BJ (cell line): Measurements from ENCODE around the gene BORCS6. TPM values are rescaled to one million over a fixed set of nuclear protein-coding genes. Genes with fewer than 3 reads are reported as not detected.

Experiments used
- CTCF ChIA-PET: fragments of 350-600 bp; formaldehyde crosslinking; extraction: SDS; loops from one replicate; lab custom pipeline; 2021; ENCODE audit warnings: antibody characterized with exemption, inconsistent platforms; lab: Yijun Ruan, JAX
- POLR2A ChIA-PET: fragments of 300-600 bp; sonication (Branson Sonifier 250); formaldehyde crosslinking; extraction: SDS; loops from one replicate; lab custom pipeline; 2021; ENCODE audit warnings: antibody characterized with exemption; lab: Charles Lee
- DNase-seq: peaks from one replicate; pipeline ENCODE4 v3.0.0-alpha.2; 2011; ENCODE audit warnings: low read depth
- H3K27me3 ChIP-seq: 2 replicates; pipeline ENCODE4 v1.6.0; 2011; ENCODE audit warnings: low read length; ENCODE audit not compliant: control insufficient read depth, insufficient read depth
- H3K36me3 ChIP-seq: 2 replicates; pipeline ENCODE4 v1.5.1; 2011; ENCODE audit warnings: low read length; ENCODE audit not compliant: control insufficient read depth, insufficient read depth
- H3K4me3 ChIP-seq: 2 replicates; pipeline ENCODE4 v1.5.1; 2011; ENCODE audit warnings: low read depth, mild to moderate bottlenecking, control low read depth, low read length
- polyA plus RNA-seq: library from polyadenylated mRNA; depleted of rRNA; stranded (reverse); fragments of >200 nt; gene quantifications from 2 replicates; pipeline ENCODE4 v1.2.3, GENCODE V29; 2011
- TF ChIP-seq, protein P1 (sequence below): IDR thresholded peaks from 2 replicates; pipeline ENCODE4 v1.5.1; 2011; ENCODE audit warnings: low read depth, mild to moderate bottlenecking, control low read depth, inconsistent platforms, low read length, moderate library complexity; ENCODE audit not compliant: insufficient read depth

The BORCS6 gene
- polyA plus RNA-seq, 1 experiment = 4.5 TPM

DNA sequence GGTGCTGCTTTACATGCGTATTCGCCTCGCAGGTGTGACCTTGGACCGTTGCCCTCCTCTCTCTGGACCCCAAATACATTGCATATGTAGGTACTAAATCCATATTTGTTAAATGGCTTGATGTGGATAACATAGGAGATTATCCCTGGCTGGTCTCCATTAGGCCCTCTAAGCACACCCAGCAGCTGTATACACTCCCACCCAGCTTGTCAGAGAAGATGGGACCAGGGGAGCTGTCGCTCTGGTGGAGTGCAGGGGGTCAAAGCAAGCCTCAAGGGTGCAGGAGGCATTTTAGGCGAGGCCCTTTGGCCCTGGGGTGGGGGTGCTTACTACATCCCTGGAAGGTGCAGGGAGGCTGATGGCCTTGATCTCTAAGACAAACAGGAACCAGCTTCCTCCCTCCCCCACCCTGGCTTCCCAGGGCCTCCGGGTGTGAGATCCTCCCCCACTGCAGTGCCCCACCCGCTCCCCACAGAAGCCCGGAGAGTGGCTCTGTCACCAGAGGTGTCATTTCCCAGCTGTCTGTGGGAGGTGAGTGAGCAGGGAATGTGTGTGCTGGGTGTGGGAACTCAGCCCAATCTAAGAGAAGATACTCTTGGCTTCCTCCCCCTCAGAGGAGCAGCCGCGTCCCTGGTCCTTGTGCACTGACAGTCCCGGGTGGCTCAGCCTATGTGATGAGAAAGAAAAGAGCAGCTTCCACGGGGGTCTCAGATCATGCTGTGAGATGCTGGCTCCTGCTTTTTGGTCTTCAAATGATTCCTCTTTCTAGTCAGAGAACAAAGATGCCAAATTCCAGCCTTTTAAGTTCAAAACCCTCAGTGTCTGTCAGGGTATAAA, 25.8 kb downstream of the BORCS6 start:
- Histone ChIP-seq H3K4me3 (no peak overlapping the region), H3K36me3 (peaks cover 11% of the 10 kb centered on the region), H3K27me3 (no peaks in the 10 kb centered on the region)
- TF ChIP-seq, protein P1, sequence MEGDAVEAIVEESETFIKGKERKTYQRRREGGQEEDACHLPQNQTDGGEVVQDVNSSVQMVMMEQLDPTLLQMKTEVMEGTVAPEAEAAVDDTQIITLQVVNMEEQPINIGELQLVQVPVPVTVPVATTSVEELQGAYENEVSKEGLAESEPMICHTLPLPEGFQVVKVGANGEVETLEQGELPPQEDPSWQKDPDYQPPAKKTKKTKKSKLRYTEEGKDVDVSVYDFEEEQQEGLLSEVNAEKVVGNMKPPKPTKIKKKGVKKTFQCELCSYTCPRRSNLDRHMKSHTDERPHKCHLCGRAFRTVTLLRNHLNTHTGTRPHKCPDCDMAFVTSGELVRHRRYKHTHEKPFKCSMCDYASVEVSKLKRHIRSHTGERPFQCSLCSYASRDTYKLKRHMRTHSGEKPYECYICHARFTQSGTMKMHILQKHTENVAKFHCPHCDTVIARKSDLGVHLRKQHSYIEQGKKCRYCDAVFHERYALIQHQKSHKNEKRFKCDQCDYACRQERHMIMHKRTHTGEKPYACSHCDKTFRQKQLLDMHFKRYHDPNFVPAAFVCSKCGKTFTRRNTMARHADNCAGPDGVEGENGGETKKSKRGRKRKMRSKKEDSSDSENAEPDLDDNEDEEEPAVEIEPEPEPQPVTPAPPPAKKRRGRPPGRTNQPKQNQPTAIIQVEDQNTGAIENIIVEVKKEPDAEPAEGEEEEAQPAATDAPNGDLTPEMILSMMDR = no peak
- no peak for DNase-seq
- CTCF ChIA-PET = interaction anchor here (0.7 to 1.1 kb wide), 4 partner anchors 10 to 45 kb away, joined by 3 to 6 read pairs (median 3); partner anchors contain the start of genes ALOXE3 and TMEM107
- POLR2A ChIA-PET = interaction anchor here (0.7 kb wide), 1 partner anchor 9 kb away, joined by 10 read pairs; no protein-coding TSS in a partner anchor

DNA sequence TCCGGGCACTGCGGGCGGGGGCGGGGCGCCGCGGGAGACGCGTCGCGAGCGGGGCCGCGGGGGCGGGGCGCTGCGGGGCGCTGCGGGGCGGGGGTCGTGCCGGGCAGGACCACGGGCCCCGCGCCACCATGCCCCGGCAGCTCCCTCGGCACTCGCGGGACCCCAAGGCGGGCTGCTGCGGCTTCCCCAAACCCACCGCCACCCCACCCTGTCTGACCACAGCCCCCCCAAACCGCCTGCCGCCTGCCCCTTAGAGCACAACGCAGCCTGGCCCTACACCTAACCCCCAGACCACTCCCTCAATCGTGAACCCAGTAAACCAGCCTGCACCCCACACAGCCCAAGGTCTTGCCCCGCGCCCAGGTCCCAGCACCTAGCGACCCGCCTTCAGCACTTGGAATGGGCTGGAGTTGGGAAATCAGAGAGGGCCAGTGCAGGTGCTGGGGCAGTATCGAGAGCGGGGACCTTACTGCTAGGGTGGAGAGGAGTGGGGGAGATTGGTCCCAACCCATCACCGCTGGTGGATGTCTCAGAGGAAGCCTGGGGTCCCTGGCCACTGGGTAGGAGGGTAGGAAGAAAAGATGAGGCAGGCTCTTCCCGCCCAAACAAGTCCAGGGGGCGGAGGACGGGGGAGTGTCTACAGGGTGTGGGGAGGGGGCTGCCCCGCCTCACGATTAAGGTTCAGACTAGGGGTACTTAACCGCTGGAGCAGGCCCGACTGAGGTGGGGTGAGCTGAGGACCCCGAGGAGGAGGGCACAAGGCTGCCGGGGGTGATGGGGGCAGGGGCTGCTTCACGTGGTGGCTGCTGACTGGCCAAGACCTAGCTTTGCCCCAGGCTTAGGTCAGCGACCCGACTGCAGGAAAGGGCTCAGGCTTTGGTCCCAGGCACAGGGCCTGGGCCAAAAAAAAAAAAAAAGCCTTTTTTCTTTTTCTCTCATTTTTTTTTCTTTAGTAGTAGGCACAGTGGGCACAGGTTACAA, 26.7 kb downstream of the BORCS6 start:
- no peak for DNase-seq
- CTCF ChIA-PET = interaction anchor here (0.7 to 1.1 kb wide), 4 partner anchors 9 to 45 kb away, joined by 3 to 6 read pairs (median 3); partner anchors contain the start of gene ALOXE3
- peaks cover 12% of the 10 kb centered on the region for H3K36me3 ChIP-seq
- peak overlapping the region; percentile 100 for H3K4me3 ChIP-seq
- TF ChIP-seq, protein P1 = no peak
- POLR2A ChIA-PET = interaction anchor here (0.7 kb wide), 1 partner anchor 10 kb away, joined by 10 read pairs; no protein-coding TSS in a partner anchor
- H3K27me3 ChIP-seq = no peaks in the 10 kb centered on the region

DNA sequence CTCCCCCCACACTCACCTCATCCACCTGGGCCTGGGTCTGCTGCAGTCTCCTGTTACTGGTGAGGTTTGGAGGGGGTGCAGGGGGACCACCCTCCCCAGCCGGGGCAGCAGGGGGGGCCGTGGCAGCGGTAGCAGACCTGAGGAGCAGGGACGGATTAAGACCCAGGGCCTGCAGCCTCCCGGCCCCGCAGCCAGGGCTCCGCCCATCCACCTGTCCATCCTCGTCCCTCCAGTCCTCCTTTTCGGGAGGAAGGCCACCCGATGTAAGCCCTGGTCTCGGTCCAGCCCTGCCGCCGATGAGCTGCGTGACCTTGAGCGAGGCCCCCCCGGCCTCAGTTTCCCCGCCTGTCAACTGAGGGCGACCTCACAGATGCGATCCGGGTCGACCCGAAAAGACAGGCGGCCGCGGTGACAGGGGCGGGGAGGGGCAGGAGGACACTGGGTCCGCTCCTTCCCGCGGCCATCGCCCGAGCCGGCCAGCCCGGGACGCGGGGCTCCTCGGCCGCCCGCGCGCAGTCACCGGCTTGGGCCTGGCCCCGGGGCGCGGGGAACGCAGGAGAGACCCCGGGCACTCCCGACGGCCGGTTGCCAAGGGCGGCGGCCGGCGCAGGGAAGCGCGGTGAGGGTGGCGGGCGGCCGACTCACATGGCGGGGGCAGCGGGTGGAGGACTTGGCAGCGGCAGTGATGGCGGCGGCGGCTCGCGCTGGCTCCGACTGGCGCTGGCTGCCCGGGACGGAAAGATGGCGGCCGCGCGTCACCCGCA, 27.6 kb downstream of the BORCS6 start, which contains the start of gene VAMP2:
Gene VAMP2 (minus strand): TSS at position 716 of the 764 bp plus-strand sequence. CDS start 69 bp downstream, at position 647.
- TF ChIP-seq, protein P1 = 0 out of 2 replicates have a peak, but pooled peaks have one; percentile 1
- CTCF ChIA-PET = interaction anchor here (0.7 to 1.2 kb wide), 2 partner anchors 11 to 62 kb away, joined by 3 read pairs; no protein-coding TSS in a partner anchor
- Histone ChIP-seq H3K36me3 (peaks cover 12% of the 10 kb centered on the region), H3K27me3 (no peaks in the 10 kb centered on the region), H3K4me3 (peak within 1 kb of the TSS; percentile 100)
- DNase-seq = no peak
- POLR2A ChIA-PET = no interaction called here

DNA sequence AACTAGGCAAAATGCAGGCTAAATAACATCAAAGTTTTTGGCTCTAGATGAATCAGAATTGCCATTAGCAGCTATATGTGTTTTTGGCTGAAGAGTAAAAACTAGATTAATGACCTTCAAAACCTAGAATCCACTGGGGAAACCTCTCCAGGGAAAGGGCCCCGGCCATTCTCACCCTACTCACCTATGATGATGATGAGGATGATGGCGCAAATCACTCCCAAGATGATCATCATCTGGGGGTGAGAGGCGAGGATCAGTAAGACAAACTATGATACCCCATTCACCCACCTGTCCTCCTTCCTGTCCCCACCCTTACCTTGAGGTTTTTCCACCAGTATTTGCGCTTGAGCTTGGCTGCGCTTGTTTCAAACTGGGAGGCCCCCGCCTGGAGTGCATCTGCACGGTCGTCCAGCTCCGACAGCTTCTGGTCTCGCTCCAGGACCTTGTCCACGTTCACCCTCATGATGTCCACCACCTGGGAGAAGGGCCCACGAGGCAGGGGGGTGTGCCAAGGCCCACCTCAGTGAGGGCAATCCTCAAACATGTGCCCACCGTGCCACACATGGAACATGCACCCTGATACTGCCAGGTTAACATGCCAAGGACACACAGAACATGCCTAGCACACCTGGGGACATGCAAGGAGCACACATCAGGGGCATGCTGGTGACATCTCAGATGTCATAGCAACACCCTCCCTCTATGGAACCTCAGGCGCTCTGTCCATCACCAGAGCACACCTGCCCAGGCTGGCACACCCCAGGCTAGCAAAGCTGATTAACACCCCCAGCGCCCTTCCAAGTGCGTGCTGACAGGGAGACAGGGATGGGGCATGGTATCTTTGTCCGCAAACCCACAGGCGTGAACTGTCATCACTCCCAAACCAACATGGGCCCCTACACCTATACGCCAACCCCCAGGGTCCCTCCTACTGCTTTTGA, 28.4 kb downstream of the BORCS6 start:
- CTCF ChIA-PET = interaction anchor here (0.5 to 4.7 kb wide), 6 partner anchors 11 to 62 kb away, joined by 3 to 31 read pairs (median 4); no protein-coding TSS in a partner anchor
- H3K4me3 ChIP-seq = peak overlapping the region; percentile 100
- POLR2A ChIA-PET = no interaction called here
- DNase-seq = no peak
- H3K27me3 ChIP-seq = no peaks in the 10 kb centered on the region
- peaks cover 12% of the 10 kb centered on the region for H3K36me3 ChIP-seq
- TF ChIP-seq, protein P1 = no peak
